Measurements from ENCODE around the gene BRICD5. TPM values are rescaled to one million over a fixed set of nuclear protein-coding genes. Genes with fewer than 3 reads are reported as not detected.

BRICD5 gene
- total and polyA plus RNA-seq, 2 of the 13 experiments (the other 11 are each of a cell fraction or from before 2014, with no cell fraction given), result 1.6 to 5.8 TPM

GRCh38 chr16:2228161-2228824 is 17.6 kb upstream of the BRICD5 start:
- CTCF ChIA-PET (ENCODE audit: low intra/inter-chr PET ratio, low total read pairs), result no interaction called here
- in situ Hi-C loops (cut with HindIII; ENCODE audit: extremely low pct_ligation_motif_present, low pct_unique_long_range_greater_than_20kb), result no loop called here
- H3K27me3 ChIP-seq (ENCODE audit: control insufficient read depth in 1 of 2, insufficient read depth in 2 of 2, low read length in 2 of 2), result no peaks in the 10 kb centered on the region
- H3K4me2 ChIP-seq (ENCODE audit: low read depth, low read length), result no peak overlapping the region
- peaks cover 21 to 43% of the 10 kb centered on the region in 2 experiments; a peak in 4 of 5 replicates for H3K36me3 ChIP-seq (replicated peaks in 1 of 2; ENCODE audit: control insufficient read depth in 1 of 2, insufficient read depth in 2 of 2, low read length in 2 of 2)
- peaks cover 30% of the 10 kb centered on the region for H3K4me1 ChIP-seq (ENCODE audit: insufficient read depth, low read length)
- H3K27ac ChIP-seq (ENCODE audit: extremely low read length, insufficient read depth, low read length), result no peak overlapping the region
- POLR2A ChIA-PET, result interaction anchor here (3.1 kb wide), 1 partner anchor 23 kb away, joined by 56 read pairs; the partner anchor contains the start of gene ECI1
- TF ChIP-seq NFKBIZ (CRISPR knock-in tag; IDR thresholded peaks at IDR 0.05), result no peak
- peak; percentile 20 for TF ChIP-seq AGO2 (optimal IDR thresholded peaks at IDR 0.05; ENCODE audit: low read depth, low read length)
- DNase-seq (ENCODE audit: low spot score), result no peak
- 98% methylated on average over 13 of the region's 25 CpGs for WGBS (ENCODE audit: low lambda C conversion rate)
- peaks cover 11% of the 10 kb centered on the region for H4K20me1 ChIP-seq (ENCODE audit: insufficient read depth, low read length)
- no peak for ATAC-seq
- FAIRE-seq, result no peak
- H3K9me3 ChIP-seq (ENCODE audit: low read length), result no peaks in the 10 kb centered on the region
- intact Hi-C loops (cut with micrococcal nuclease; ENCODE audit: unreplicated experiment), result no loop called here
- H3K4me3 ChIP-seq (replicated peaks in 1 of 3; ENCODE audit: insufficient read depth in 1 of 3, low read depth in 2 of 3, low read length in 3 of 3), result no peak overlapping the region
- peaks cover 18% of the 10 kb centered on the region for H3K79me2 ChIP-seq (ENCODE audit: insufficient read depth, low read length)
- H2AFZ ChIP-seq (ENCODE audit: low read length), result no peak overlapping the region
- no TSS peak for BruUV-seq (replicated peaks)
- H3K9ac ChIP-seq (ENCODE audit: insufficient read depth, low read depth, low read length), result no peak overlapping the region

- BruUV-seq (replicated peaks), result no TSS peak
- H3K9me3 ChIP-seq (ENCODE audit: low read length), result no peaks in the 10 kb centered on the region
- no peak overlapping the region for H2AFZ ChIP-seq (ENCODE audit: low read length)
- peaks cover 11% of the 10 kb centered on the region for H4K20me1 ChIP-seq (ENCODE audit: insufficient read depth, low read length)
- WGBS (ENCODE audit: low lambda C conversion rate), result 91% methylated on average over 6 of the region's 6 CpGs
- intact Hi-C loops (cut with micrococcal nuclease; ENCODE audit: unreplicated experiment), result no loop called here
- H3K79me2 ChIP-seq (ENCODE audit: insufficient read depth, low read length), result peaks cover 18% of the 10 kb centered on the region
- FAIRE-seq, result no peak
- ChIA-PET CTCF (ENCODE audit: low intra/inter-chr PET ratio, low total read pairs) (no interaction called here), POLR2A (interaction anchor here (0.7 to 3.1 kb wide), 17 partner anchors 10 to 79 kb away, joined by 3 to 56 read pairs (median 4); partner anchors contain the start of genes BRICD5, DNASE1L2, ECI1 and PGP)
- no peak for ATAC-seq
- peak overlapping the region; percentile 62; the same call in 1 of the 2 replicates for H3K4me2 ChIP-seq (ENCODE audit: low read depth, low read length)
- no peak for DNase-seq (ENCODE audit: low spot score)
- no peak overlapping the region for H3K4me3 ChIP-seq (replicated peaks in 1 of 3; ENCODE audit: insufficient read depth in 1 of 3, low read depth in 2 of 3, low read length in 3 of 3)
- H3K36me3 ChIP-seq (replicated peaks in 1 of 2; ENCODE audit: control insufficient read depth in 1 of 2, insufficient read depth in 2 of 2, low read length in 2 of 2), result peaks cover 17 to 33% of the 10 kb centered on the region in 2 experiments; a peak in 3 of 5 replicates
- H3K27me3 ChIP-seq (ENCODE audit: control insufficient read depth in 1 of 2, insufficient read depth in 2 of 2, low read length in 2 of 2), result no peaks in the 10 kb centered on the region
- H3K9ac ChIP-seq (ENCODE audit: insufficient read depth, low read depth, low read length), result no peak overlapping the region
- no peak overlapping the region for H3K27ac ChIP-seq (ENCODE audit: extremely low read length, insufficient read depth, low read length)
- in situ Hi-C loops (cut with HindIII; ENCODE audit: extremely low pct_ligation_motif_present, low pct_unique_long_range_greater_than_20kb), result no loop called here
- peaks cover 30% of the 10 kb centered on the region for H3K4me1 ChIP-seq (ENCODE audit: insufficient read depth, low read length)
- TF ChIP-seq ZSCAN21 (CRISPR knock-in tag; IDR thresholded peaks at IDR 0.05; ENCODE audit: borderline replicate concordance) (no peak), ZBTB37 (CRISPR knock-in tag; IDR thresholded peaks at IDR 0.05) (0 out of 2 replicates have a peak, but pooled peaks have one; percentile 10), LCORL (IDR thresholded peaks at IDR 0.05) (no peak), LCORL (CRISPR knock-in tag; IDR thresholded peaks at IDR 0.05) (no peak), PAXIP1 (CRISPR knock-in tag; conservative IDR thresholded peaks at IDR 0.05) (no peak), GTF3A (CRISPR knock-in tag; conservative IDR thresholded peaks at IDR 0.05) (no peak), ZNF121 (CRISPR knock-in tag; IDR thresholded peaks at IDR 0.05) (peak; percentile 40; the same call in 1 of the 2 replicates), STAG1 (CRISPR knock-in tag; IDR thresholded peaks at IDR 0.05) (no peak), ZNF317 (CRISPR knock-in tag; IDR thresholded peaks at IDR 0.05) (no peak), NR0B2 (CRISPR knock-in tag; IDR thresholded peaks at IDR 0.05) (no peak), TEAD2 (CRISPR knock-in tag; IDR thresholded peaks at IDR 0.05) (no peak)
These were observed 16.3 kb upstream of the BRICD5 start for GRCh38 chr16:2226918-2227317.
